Activated CD8-positive, alpha-beta memory T cell treated with anti-CD3 and anti-CD28 coated beads, Interleukin-2, amount 50 U/mL, for 4 hours (primary cell): ENCODE measurements around the gene SMURF1.

Experiments used
- DNase-seq: peaks from one replicate; pipeline ENCODE4 v3.0.0-alpha.2; 2020

Gene SMURF1

GRCh38 chr7:98978672-98979071 is 165.2 kb downstream of the SMURF1 start:
- no peak for DNase-seq
